WTC11 (cell line): ENCODE results near the gene CSN2.

Experiments
- CREB1 ChIP-seq: sonication (generic); formaldehyde crosslinking; IDR thresholded peaks from 2 replicates; pipeline ENCODE4 v1.8.0; 2023; ENCODE audit warnings: mild to moderate bottlenecking, missing genetic modification reagents
- CREM ChIP-seq: sonication (generic); formaldehyde crosslinking; IDR thresholded peaks from 2 replicates; pipeline ENCODE4 v1.8.1; 2022; ENCODE audit warnings: mild to moderate bottlenecking, missing genetic modification reagents, moderate library complexity
- CTCF ChIP-seq: fragments of 200-600 bp; IDR thresholded peaks from 2 replicates; pipeline ENCODE4 v1.8.0; 2022; ENCODE audit warnings: antibody characterized with exemption
- ELF4 ChIP-seq: sonication (generic); formaldehyde crosslinking; IDR thresholded peaks from 2 replicates; pipeline ENCODE4 v1.8.1; 2022; ENCODE audit warnings: low read depth, mild to moderate bottlenecking, moderate library complexity, missing genetic modification reagents
- ESRRA ChIP-seq: sonication (generic); formaldehyde crosslinking; IDR thresholded peaks from 2 replicates; pipeline ENCODE4 v1.8.1; 2022; ENCODE audit warnings: mild to moderate bottlenecking, missing genetic modification reagents, borderline replicate concordance
- JUN ChIP-seq: sonication (generic); formaldehyde crosslinking; IDR thresholded peaks from 2 replicates; pipeline ENCODE4 v1.8.0; 2023; ENCODE audit warnings: mild to moderate bottlenecking, missing genetic modification reagents
- SP1 ChIP-seq: sonication (generic); formaldehyde crosslinking; conservative IDR thresholded peaks from 2 replicates; pipeline ENCODE4 v1.8.1; 2022; ENCODE audit warnings: missing genetic modification reagents
- TEAD4 ChIP-seq: sonication (generic); formaldehyde crosslinking; IDR thresholded peaks from 2 replicates; pipeline ENCODE4 v1.8.0; 2022; ENCODE audit warnings: mild to moderate bottlenecking, missing genetic modification reagents
- TP53 ChIP-seq: sonication (generic); formaldehyde crosslinking; IDR thresholded peaks from 2 replicates; pipeline ENCODE4 v1.8.1; 2023; ENCODE audit warnings: mild to moderate bottlenecking, missing genetic modification reagents
- USF2 ChIP-seq: sonication (generic); formaldehyde crosslinking; IDR thresholded peaks from 2 replicates; pipeline ENCODE4 v1.8.1; 2023; ENCODE audit warnings: mild to moderate bottlenecking, missing genetic modification reagents, moderate library complexity
- TF ChIP-seq, protein P1 (sequence below): sonication (generic); formaldehyde crosslinking; IDR thresholded peaks from 2 replicates; pipeline ENCODE4 v1.8.0; 2022; ENCODE audit warnings: mild to moderate bottlenecking, missing genetic modification reagents
- TF ChIP-seq, protein P2 (sequence below): sonication (generic); formaldehyde crosslinking; IDR thresholded peaks from 2 replicates; pipeline ENCODE4 v1.8.0; 2022; ENCODE audit warnings: missing genetic modification reagents
- TF ChIP-seq, protein P3 (sequence below): fragments of 250-450 bp; sonication (Bioruptor Pico); IDR thresholded peaks from 2 replicates; pipeline ENCODE4 v1.9.0; 2021; ENCODE audit warnings: moderate library complexity, mild to moderate bottlenecking, inconsistent platforms, borderline replicate concordance
- TF ChIP-seq, protein P4 (sequence below): sonication (generic); formaldehyde crosslinking; IDR thresholded peaks from 2 replicates; pipeline ENCODE4 v1.8.1; 2023; ENCODE audit warnings: mild to moderate bottlenecking, missing genetic modification reagents

- TF ChIP-seq SP1 (CRISPR knock-in tag) (no peak), CTCF (no peak), JUN (CRISPR knock-in tag) (no peak), CREM (no peak), USF2 (no peak), CREB1 (CRISPR knock-in tag) (no peak), ESRRA (CRISPR knock-in tag) (no peak), TP53 (CRISPR knock-in tag) (no peak), ELF4 (CRISPR knock-in tag) (no peak), TEAD4 (CRISPR knock-in tag) (no peak)
- TF ChIP-seq, protein P1, sequence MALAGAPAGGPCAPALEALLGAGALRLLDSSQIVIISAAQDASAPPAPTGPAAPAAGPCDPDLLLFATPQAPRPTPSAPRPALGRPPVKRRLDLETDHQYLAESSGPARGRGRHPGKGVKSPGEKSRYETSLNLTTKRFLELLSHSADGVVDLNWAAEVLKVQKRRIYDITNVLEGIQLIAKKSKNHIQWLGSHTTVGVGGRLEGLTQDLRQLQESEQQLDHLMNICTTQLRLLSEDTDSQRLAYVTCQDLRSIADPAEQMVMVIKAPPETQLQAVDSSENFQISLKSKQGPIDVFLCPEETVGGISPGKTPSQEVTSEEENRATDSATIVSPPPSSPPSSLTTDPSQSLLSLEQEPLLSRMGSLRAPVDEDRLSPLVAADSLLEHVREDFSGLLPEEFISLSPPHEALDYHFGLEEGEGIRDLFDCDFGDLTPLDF (CRISPR knock-in tag): no peak
- TF ChIP-seq, protein P2, sequence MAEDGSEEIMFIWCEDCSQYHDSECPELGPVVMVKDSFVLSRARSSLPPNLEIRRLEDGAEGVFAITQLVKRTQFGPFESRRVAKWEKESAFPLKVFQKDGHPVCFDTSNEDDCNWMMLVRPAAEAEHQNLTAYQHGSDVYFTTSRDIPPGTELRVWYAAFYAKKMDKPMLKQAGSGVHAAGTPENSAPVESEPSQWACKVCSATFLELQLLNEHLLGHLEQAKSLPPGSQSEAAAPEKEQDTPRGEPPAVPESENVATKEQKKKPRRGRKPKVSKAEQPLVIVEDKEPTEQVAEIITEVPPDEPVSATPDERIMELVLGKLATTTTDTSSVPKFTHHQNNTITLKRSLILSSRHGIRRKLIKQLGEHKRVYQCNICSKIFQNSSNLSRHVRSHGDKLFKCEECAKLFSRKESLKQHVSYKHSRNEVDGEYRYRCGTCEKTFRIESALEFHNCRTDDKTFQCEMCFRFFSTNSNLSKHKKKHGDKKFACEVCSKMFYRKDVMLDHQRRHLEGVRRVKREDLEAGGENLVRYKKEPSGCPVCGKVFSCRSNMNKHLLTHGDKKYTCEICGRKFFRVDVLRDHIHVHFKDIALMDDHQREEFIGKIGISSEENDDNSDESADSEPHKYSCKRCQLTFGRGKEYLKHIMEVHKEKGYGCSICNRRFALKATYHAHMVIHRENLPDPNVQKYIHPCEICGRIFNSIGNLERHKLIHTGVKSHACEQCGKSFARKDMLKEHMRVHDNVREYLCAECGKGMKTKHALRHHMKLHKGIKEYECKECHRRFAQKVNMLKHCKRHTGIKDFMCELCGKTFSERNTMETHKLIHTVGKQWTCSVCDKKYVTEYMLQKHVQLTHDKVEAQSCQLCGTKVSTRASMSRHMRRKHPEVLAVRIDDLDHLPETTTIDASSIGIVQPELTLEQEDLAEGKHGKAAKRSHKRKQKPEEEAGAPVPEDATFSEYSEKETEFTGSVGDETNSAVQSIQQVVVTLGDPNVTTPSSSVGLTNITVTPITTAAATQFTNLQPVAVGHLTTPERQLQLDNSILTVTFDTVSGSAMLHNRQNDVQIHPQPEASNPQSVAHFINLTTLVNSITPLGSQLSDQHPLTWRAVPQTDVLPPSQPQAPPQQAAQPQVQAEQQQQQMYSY (CRISPR knock-in tag): no peak
- TF ChIP-seq, protein P3, sequence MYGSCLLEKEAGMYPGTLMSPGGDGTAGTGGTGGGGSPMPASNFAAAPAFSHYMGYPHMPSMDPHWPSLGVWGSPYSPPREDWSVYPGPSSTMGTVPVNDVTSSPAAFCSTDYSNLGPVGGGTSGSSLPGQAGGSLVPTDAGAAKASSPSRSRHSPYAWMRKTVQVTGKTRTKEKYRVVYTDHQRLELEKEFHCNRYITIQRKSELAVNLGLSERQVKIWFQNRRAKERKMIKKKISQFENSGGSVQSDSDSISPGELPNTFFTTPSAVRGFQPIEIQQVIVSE (CRISPR knock-in tag): no peak
- TF ChIP-seq, protein P4, sequence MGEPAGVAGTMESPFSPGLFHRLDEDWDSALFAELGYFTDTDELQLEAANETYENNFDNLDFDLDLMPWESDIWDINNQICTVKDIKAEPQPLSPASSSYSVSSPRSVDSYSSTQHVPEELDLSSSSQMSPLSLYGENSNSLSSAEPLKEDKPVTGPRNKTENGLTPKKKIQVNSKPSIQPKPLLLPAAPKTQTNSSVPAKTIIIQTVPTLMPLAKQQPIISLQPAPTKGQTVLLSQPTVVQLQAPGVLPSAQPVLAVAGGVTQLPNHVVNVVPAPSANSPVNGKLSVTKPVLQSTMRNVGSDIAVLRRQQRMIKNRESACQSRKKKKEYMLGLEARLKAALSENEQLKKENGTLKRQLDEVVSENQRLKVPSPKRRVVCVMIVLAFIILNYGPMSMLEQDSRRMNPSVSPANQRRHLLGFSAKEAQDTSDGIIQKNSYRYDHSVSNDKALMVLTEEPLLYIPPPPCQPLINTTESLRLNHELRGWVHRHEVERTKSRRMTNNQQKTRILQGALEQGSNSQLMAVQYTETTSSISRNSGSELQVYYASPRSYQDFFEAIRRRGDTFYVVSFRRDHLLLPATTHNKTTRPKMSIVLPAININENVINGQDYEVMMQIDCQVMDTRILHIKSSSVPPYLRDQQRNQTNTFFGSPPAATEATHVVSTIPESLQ: no peak
Measured at GRCh38 chr4:70000711-70001110, 35.2 kb upstream of the CSN2 start.
